ENCODE results near the gene ADAMTS18.

The ADAMTS18 gene

GRCh38 chr16:77236063-77236511, 198.7 kb downstream of the ADAMTS18 start:
- in situ Hi-C loops (cut with HindIII; ENCODE audit: low sequenced_read_pairs) = loop anchor here (5.0 to 25.0 kb wide), 2 partner anchors 301 to 351 kb away; no protein-coding TSS in a partner anchor

DNA sequence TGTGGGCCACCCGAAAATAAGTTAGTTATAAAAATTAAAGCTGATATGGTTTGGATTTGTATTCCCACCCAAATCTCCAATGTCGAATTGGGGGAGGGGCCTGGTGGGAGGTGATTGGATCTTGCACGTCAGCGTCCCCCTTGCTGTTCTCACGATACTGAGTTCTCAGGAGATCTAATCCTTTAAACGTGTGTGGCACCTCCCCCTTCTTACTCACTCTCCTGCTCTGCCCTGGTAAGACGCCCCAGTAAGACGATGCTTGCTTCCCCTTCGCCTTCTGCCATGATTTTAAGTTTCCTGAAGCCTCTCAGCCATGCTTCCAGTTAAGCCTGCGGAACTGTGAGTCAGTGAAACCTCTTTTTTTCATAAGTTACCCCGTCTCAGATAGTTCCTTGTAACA, 200.2 kb downstream of the ADAMTS18 start:
- in situ Hi-C loops (cut with HindIII; ENCODE audit: low sequenced_read_pairs) = loop anchor here (5.0 to 25.0 kb wide), 2 partner anchors 303 to 353 kb away; no protein-coding TSS in a partner anchor

GRCh38 chr16:77233799-77234519, 200.9 kb downstream of the ADAMTS18 start:
- in situ Hi-C loops (cut with HindIII; ENCODE audit: low sequenced_read_pairs) = loop anchor here (25.0 kb wide), 1 partner anchor 303 kb away; no protein-coding TSS in a partner anchor

All from DLD1 (cell line).